ENCODE measurements around the gene SIN3B. TPM values are rescaled to one million over a fixed set of nuclear protein-coding genes. Genes with fewer than 3 reads are reported as not detected.

Gene SIN3B
- polyA plus RNA-seq, 1 donor from 2014 or later = 31.2 TPM

GRCh38 chr19:16886305-16886880 lies 57.2 kb downstream of the SIN3B start:
- H2AFZ ChIP-seq (ENCODE audit: low read depth, low read length) = no peak overlapping the region
- no peaks in the 10 kb centered on the region for H3K36me3 ChIP-seq (ENCODE audit: insufficient read depth, low read length)
- H3K4me3 ChIP-seq (ENCODE audit: low read length) = no peak overlapping the region
- H3K4me2 ChIP-seq (ENCODE audit: low read length) = no peak overlapping the region
- no peaks in the 10 kb centered on the region for H3K27me3 ChIP-seq (ENCODE audit: insufficient read depth, low read depth, low read length)
- peaks cover 2% of the 10 kb centered on the region for H3K9me3 ChIP-seq (ENCODE audit: low read length)
- H3K9ac ChIP-seq (ENCODE audit: low read length) = no peak overlapping the region
- no peaks in the 10 kb centered on the region for H3K9me2 ChIP-seq (ENCODE audit: insufficient read depth, low read length)
- no peak overlapping the region for H3K27ac ChIP-seq (ENCODE audit: low read length)
- no peaks in the 10 kb centered on the region for H3F3A ChIP-seq (ENCODE audit: insufficient read depth, low read length, poor library complexity, severe bottlenecking)
- no peak for TF ChIP-seq RAD21 (conservative IDR thresholded peaks at IDR 0.05)
- no peak for TF ChIP-seq SMC3 (conservative IDR thresholded peaks at IDR 0.05; ENCODE audit: poor library complexity)
- TF ChIP-seq, protein P1, sequence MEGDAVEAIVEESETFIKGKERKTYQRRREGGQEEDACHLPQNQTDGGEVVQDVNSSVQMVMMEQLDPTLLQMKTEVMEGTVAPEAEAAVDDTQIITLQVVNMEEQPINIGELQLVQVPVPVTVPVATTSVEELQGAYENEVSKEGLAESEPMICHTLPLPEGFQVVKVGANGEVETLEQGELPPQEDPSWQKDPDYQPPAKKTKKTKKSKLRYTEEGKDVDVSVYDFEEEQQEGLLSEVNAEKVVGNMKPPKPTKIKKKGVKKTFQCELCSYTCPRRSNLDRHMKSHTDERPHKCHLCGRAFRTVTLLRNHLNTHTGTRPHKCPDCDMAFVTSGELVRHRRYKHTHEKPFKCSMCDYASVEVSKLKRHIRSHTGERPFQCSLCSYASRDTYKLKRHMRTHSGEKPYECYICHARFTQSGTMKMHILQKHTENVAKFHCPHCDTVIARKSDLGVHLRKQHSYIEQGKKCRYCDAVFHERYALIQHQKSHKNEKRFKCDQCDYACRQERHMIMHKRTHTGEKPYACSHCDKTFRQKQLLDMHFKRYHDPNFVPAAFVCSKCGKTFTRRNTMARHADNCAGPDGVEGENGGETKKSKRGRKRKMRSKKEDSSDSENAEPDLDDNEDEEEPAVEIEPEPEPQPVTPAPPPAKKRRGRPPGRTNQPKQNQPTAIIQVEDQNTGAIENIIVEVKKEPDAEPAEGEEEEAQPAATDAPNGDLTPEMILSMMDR (IDR thresholded peaks at IDR 0.05; ENCODE audit: poor library complexity, severe bottlenecking) = no peak
- TF ChIP-seq POLR2AphosphoS5 (IDR thresholded peaks at IDR 0.05) = no peak
- TF ChIP-seq EZH2 (IDR thresholded peaks at IDR 0.05; ENCODE audit: borderline replicate concordance, insufficient read depth, low read length, poor library complexity, severe bottlenecking) = no peak
- no peak for TF ChIP-seq REST (IDR thresholded peaks at IDR 0.05; ENCODE audit: borderline replicate concordance)
- no peak for TF ChIP-seq EP300 (conservative IDR thresholded peaks at IDR 0.05; ENCODE audit: poor library complexity, severe bottlenecking)
- no peak for TF ChIP-seq MXI1 (conservative IDR thresholded peaks at IDR 0.05; ENCODE audit: poor library complexity, severe bottlenecking)
- TF ChIP-seq TAF1 (IDR thresholded peaks at IDR 0.05; ENCODE audit: low read depth) = no peak
- H3K79me2 ChIP-seq (replicated peaks; ENCODE audit: insufficient read depth, low read length) = no peaks in the 10 kb centered on the region
- no peaks in the 10 kb centered on the region for H4K20me1 ChIP-seq (ENCODE audit: insufficient read depth)

- Histone ChIP-seq H3K27me3 (ENCODE audit: insufficient read depth, low read depth, low read length) (no peaks in the 10 kb centered on the region), H3K79me2 (replicated peaks; ENCODE audit: insufficient read depth, low read length) (no peaks in the 10 kb centered on the region), H3K9ac (ENCODE audit: low read length) (no peak overlapping the region), H3K4me2 (ENCODE audit: low read length) (no peak overlapping the region), H2AFZ (ENCODE audit: low read depth, low read length) (no peak overlapping the region), H3K9me3 (ENCODE audit: low read length) (no peaks in the 10 kb centered on the region), H4K20me1 (ENCODE audit: insufficient read depth) (no peaks in the 10 kb centered on the region), H3K27ac (ENCODE audit: low read length) (no peak overlapping the region), H3K4me3 (ENCODE audit: low read length) (no peak overlapping the region), H3K36me3 (ENCODE audit: insufficient read depth, low read length) (no peaks in the 10 kb centered on the region), H3K9me2 (ENCODE audit: insufficient read depth, low read length) (no peaks in the 10 kb centered on the region), H3F3A (ENCODE audit: insufficient read depth, low read length, poor library complexity, severe bottlenecking) (no peaks in the 10 kb centered on the region)
- TF ChIP-seq SMC3 (conservative IDR thresholded peaks at IDR 0.05; ENCODE audit: poor library complexity) (no peak), POLR2AphosphoS5 (IDR thresholded peaks at IDR 0.05) (no peak), RAD21 (conservative IDR thresholded peaks at IDR 0.05) (no peak), REST (IDR thresholded peaks at IDR 0.05; ENCODE audit: borderline replicate concordance) (no peak), MXI1 (conservative IDR thresholded peaks at IDR 0.05; ENCODE audit: poor library complexity, severe bottlenecking) (no peak), EZH2 (IDR thresholded peaks at IDR 0.05; ENCODE audit: borderline replicate concordance, insufficient read depth, low read length, poor library complexity, severe bottlenecking) (no peak)
- TF ChIP-seq, protein P1 (IDR thresholded peaks at IDR 0.05; ENCODE audit: poor library complexity, severe bottlenecking) = no peak
Measured at GRCh38 chr19:16887353-16888265, 58.4 kb downstream of the SIN3B start.
